Activated gamma-delta T cell (primary cell): Measurements from ENCODE around the gene BSCL2.
"Not testable (repeated sequence)": the region's sequence is repeated elsewhere in the genome, so short reads cannot be mapped to it uniquely, and the experiment has no call there.

Experiments
- DNase-seq: peaks from one replicate; lab custom pipeline; 2025; lab: John Stamatoyannopoulos, UW
- total RNA-seq, 2 donors: gene quantifications; one replicate each; lab custom pipeline; 2026; lab: John Stamatoyannopoulos, UW

BSCL2 gene
- 6.6 to 8.9 reads per million in 2 donors for total RNA-seq

GRCh38 chr11:62707277-62707861, at the start of gene BSCL2, which contains the start of gene GNG3:
Gene BSCL2, minus strand, starts transcription at chr11:62707424. Its CDS starts 229 bp downstream, at chr11:62707195.
Gene GNG3, plus strand, starts transcription at chr11:62707676. Its CDS starts 620 bp downstream, at chr11:62708296.
- DNase-seq: no peak

GRCh38 chr11:62755086-62755615, 47.9 kb upstream of the BSCL2 start:
- no peak for DNase-seq

- peak; percentile 69 for DNase-seq
These were observed 46.7 kb upstream of the BSCL2 start, which contains the start of gene ZBTB3 for GRCh38 chr11:62753736-62754603. Gene ZBTB3, minus strand, starts transcription at chr11:62754160. Its CDS starts 496 bp downstream, at chr11:62753664.

- no peak for DNase-seq
These were observed 45.9 kb upstream of the BSCL2 start for GRCh38 chr11:62752994-62753735.

- no peak for DNase-seq
These were observed 45.1 kb upstream of the BSCL2 start for GRCh38 chr11:62752177-62752785.

GRCh38 chr11:62749931-62750330, 42.7 kb upstream of the BSCL2 start:
- not testable (repeated sequence) for DNase-seq

- DNase-seq: no peak
These were observed 40.4 kb upstream of the BSCL2 start for GRCh38 chr11:62747475-62748160.

- DNase-seq: no peak
These were observed 30.0 kb upstream of the BSCL2 start for GRCh38 chr11:62737196-62737595.

GRCh38 chr11:62732830-62733229, 25.6 kb upstream of the BSCL2 start:
- no peak for DNase-seq

- not testable (repeated sequence) for DNase-seq
These were observed 22.9 kb upstream of the BSCL2 start for GRCh38 chr11:62730076-62730475.

GRCh38 chr11:62728171-62728988, 21.2 kb upstream of the BSCL2 start, which contains the start of gene TTC9C:
Gene TTC9C, plus strand, starts transcription at chr11:62728486. Its CDS starts 363 bp downstream, at chr11:62728849.
- DNase-seq: peak; percentile 37

- no peak for DNase-seq
These were observed 20.6 kb upstream of the BSCL2 start for GRCh38 chr11:62727872-62728170.

- DNase-seq: peak; percentile 99
These were observed 20.1 kb upstream of the BSCL2 start, which contains the start of gene HNRNPUL2 for GRCh38 chr11:62727165-62727871. Gene HNRNPUL2, minus strand, starts transcription at chr11:62727457. Its CDS starts 301 bp downstream, at chr11:62727156.

- DNase-seq: no peak
These were observed 19.6 kb upstream of the BSCL2 start for GRCh38 chr11:62726915-62727164.

GRCh38 chr11:62726156-62726914, 19.1 kb upstream of the BSCL2 start:
- no peak for DNase-seq

- no peak for DNase-seq
These were observed 18.4 kb upstream of the BSCL2 start for GRCh38 chr11:62725646-62726045.

- no peak for DNase-seq
These were observed 16.9 kb upstream of the BSCL2 start for GRCh38 chr11:62724171-62724570.

GRCh38 chr11:62721994-62722393, 14.8 kb upstream of the BSCL2 start:
- no peak for DNase-seq
